Limb (tissue), 2 donors: ENCODE data around the gene GPR25.

Experiments
- DNase-seq, 2 donors: peaks; one replicate each; pipeline ENCODE4 v3.0.0-alpha.2; 2016; ENCODE audit errors: extremely low spot score in 2 of 2

Gene GPR25, protein sequence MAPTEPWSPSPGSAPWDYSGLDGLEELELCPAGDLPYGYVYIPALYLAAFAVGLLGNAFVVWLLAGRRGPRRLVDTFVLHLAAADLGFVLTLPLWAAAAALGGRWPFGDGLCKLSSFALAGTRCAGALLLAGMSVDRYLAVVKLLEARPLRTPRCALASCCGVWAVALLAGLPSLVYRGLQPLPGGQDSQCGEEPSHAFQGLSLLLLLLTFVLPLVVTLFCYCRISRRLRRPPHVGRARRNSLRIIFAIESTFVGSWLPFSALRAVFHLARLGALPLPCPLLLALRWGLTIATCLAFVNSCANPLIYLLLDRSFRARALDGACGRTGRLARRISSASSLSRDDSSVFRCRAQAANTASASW

DNA sequence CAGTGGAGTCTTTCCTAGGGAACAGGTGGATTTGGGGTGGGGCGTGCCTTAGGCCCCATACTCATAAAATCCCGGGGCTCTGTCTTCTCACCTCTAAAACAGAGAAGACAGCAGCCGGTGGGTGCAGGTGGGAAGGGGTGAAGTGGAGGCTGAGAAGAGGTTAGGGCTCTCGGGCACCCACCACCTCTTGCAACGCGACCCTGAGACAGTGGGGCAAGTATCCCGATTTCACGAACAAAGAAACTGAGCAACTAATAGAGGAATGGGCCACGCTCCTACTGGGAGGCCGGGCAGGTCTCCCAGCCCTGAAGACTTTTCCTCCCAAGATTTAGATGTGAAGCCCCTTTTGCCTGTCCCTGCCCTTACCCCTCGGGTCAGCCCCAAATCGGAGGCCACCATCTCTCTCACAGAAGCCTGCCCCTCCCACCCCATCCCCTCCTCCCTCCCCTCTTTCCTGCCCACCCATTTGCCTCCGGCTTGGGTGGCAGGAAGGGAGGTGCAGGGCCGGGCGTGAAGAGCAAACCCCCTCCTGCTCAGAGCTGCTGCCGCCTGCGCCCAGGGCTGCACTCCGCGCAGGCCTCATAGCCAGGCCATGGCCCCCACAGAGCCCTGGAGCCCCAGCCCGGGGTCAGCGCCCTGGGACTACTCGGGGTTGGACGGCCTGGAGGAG lies at the start of gene GPR25:
GPR25 (plus strand) TSS at position 536 of the 670 bp plus-strand sequence; CDS start at position 593, 57 bp downstream.
- DNase-seq, result no peak

DNA sequence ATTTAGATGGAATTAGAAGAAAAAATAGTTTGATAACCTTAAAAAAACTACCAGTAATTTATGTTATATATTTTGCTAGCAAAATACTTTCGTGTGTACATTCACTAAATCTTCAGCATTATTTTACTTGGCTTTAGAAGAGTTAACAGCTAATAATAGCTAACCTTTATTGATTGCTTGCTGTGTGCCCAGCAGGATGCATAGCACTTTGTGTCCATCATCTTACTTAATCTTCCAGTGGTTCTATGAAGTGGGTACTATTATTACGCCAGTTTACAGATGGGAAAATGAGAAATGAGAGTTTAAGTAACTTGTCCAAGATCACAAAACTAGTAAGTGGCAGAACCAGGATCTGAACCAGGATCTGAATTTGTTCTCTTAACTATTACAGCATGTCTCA lies 41.7 kb upstream of the GPR25 start:
- no peak for DNase-seq

DNA sequence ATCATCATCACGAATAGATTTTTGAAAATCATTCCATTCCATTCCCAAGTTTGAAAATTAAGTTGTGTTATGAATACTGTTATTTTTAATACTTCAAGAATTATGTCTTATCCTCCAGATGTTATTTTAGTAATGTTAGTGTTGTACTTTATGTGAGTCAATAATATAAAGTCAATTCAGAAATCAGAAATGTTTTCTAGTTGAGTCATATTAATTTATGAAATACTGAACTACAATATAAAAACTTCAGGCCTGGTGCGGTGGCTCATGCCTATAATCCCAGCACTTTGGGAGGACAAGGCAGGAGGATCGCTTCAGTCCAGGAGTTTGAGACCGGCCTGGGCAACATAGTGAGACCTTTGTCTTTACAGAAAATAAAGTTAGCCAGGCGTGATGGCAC lies 38.4 kb upstream of the GPR25 start:
- DNase-seq, result no peak

DNA sequence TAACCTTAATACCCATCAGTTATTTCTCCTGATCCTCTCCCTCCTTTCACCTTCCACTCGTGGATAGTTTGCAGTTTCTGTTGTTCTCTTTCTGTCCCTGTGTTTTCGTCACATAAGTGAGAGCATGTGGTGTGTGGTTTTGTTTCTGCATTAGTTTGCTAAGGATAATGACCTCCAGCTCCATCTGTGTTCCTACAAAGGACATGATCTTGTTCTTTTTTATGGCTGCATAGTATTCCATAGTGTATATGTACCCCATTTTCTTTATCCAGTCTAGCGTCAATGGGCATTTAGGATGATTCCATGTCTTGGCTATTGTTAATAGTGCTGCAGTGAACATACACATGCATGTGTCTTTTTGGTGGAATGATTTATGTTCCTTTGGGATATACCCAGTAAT lies 36.6 kb upstream of the GPR25 start:
- no peak for DNase-seq

DNA sequence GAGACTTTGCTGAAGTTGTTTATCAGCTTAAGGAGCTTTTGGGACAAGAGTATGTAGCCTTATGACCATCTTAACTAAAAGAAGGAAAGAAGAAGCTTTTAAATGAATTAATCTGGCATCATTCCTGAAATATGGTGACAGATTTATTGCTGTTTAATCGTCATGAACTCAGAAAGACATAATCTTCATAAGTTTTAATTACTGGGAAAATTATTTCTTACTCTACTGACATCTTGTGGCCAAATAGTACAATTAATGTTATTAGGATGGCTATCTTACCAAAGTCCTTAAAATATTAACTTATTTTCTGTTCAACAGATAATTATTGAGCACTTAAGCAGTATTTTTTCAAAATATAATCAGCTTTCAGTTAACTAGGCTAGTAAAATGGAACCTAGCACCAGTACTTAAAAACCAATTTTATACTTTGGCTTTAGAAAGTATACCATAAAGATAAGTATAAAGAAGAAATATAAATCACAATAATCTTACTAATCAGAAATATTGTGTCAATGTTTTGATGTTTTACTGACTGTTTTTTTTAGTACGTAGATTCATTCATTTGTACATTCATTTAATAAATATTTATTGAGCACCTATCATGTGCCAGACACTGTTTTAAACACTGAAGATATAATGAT lies 34.7 kb upstream of the GPR25 start:
- peak in 1 of 2 donors; percentile 33 for DNase-seq

DNA sequence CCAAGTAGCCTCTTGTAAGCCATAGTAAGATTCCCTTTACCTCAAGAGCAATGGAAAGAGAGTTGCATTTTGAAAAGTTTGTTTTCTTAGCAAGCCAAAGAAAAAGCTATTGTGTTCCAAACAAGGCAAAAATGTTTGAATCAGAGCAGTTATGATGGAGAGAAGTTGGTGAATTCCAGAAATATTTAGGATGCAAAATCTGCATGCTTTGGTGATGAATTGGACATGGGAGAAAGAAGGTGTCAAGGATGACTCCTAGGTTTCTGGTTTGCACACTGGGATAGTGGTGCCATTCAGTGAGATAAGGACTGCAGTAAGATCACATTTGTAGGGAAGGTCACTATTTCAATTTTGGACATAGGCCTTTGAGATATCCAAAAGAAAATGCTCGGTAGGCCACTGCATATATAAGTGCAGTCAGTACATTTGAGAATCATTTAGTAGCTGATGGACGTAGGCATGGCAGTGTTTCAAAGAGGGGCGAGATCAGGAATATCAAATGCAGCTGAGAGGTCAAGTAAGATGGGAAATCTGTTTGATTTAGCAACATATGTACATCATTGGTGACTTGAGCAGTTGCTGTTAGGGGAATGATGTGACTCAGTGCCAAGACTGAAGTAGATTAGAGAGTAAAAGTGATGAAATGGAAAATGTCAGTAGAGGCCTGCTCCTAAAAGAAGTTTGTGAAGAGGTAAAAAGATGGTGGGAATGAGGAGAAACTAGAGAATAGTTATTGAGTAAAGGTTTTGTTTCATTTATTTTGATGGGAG lies 33.9 kb upstream of the GPR25 start:
- no peak for DNase-seq

DNA sequence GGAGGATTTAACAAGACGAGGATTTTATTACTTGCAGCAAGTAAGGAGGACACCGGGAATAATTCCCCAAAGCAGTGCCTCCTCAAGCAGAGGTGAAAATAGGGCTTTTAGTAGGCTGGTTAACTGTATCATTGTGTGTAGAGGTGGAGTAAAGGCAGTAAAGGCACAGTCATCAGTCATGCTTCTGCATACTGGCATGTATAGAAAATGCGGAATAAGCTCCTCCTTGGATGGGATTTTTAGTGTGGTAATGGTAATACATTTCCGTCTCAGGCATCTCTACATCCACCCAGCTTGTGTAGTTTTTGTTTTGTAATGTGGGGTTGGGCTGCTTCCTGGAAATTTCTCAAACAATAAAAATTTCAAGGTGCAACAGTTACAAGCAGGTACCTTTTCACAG lies 27.4 kb upstream of the GPR25 start:
- no peak for DNase-seq

DNA sequence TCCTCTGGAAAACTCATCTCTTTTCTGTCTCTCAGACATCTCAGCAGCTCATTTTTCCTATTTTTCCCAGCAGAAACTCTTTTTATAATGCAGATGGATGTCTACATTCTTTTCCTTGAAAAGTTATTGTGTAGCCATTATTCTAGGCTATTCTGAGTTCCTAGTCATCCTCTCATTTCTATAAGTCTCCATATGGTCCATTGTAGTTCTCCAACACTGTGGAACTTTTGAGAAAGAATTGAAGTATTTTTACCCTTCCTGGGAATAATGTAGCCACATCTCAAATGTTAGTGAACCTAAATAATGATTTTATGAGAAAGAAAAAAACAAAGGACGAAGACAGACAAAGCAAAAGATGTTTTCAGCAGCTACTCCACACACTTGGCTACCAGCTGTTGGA lies 26.4 kb upstream of the GPR25 start:
- no peak for DNase-seq

DNA sequence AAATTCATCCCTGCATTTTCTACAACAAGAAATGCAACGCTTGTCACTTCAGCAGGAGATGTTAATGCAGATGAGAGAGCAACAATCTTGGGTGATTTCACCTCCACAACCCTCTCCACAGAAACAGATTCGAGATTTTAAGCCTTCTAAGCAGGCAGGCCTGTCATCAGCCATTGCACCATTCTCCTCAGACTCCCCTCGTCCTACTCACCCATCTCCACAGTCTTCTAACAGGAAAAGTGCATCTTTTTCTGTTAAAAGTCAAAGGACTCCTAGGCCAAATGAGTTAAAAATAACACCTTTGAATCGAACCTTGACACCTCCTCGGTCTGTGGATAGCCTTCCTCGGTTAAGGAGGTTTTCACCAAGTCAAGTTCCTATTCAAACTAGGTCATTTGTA lies 23.4 kb upstream of the GPR25 start:
- no peak for DNase-seq

DNA sequence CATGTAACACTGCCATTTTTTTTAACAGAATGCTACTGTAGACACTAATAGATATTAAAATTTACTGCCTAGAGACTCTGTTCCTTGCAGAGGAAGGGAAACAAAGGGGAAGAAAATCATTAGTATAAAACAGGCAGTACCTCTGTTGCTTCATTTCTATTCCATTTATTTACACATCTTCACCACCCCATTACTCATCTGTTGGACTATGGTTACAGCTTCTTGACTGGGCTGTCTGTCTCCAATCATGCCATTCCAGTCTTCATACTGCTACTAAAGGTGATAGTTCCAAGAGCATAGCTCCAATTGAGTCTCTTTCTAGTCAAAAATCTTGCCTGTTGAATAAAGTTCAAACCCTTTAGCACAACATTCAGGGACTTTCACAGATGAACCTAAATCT lies 22.2 kb upstream of the GPR25 start:
- no peak for DNase-seq

DNA sequence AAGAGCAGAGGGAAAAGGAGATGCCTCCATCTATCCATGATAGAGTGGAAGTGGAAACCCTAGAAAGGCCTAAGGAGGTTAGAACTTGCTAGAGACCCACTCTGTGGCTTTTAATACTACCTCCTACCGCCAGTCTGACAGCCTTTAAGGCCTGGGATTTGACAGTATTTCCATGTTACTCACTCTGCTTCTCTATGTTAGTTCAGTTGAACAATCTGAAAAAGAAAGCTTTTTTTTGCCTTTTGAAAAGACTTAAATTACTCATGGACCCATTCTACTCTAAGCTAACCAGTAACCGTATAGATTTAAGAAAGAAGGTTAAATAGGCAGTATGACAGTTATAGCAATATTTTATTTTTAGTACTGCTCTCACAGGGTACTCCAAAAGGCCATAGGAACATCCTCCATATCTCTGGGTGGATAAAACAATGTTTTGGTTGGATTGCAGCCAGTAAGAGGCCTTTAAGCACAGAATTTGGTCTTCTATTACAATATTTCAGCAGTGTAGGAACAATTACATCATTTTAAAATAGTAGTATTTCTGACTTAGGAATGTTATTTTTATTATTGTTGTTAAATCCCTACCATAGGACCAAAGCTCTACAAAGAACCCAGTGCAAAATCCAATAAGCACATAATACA lies 15.9 kb upstream of the GPR25 start:
- DNase-seq, result no peak

DNA sequence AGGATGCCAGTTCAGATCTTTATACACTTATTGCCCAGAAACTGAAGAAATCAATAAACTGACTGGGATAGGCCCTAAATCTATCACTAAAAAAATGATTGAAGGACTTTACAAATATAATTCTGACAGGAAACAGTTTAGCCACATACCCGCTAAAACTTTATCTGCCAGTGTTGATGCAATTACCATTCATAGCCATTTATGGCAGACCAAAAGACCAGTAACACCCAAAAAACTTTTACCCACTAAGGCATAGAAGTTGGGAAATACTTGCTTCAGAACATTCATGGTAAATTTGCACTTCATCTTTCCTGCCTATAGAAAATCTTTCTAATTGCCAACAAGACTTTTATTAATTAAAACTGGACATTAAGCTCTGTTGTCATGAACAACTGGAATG lies 15.0 kb upstream of the GPR25 start:
- no peak for DNase-seq

DNA sequence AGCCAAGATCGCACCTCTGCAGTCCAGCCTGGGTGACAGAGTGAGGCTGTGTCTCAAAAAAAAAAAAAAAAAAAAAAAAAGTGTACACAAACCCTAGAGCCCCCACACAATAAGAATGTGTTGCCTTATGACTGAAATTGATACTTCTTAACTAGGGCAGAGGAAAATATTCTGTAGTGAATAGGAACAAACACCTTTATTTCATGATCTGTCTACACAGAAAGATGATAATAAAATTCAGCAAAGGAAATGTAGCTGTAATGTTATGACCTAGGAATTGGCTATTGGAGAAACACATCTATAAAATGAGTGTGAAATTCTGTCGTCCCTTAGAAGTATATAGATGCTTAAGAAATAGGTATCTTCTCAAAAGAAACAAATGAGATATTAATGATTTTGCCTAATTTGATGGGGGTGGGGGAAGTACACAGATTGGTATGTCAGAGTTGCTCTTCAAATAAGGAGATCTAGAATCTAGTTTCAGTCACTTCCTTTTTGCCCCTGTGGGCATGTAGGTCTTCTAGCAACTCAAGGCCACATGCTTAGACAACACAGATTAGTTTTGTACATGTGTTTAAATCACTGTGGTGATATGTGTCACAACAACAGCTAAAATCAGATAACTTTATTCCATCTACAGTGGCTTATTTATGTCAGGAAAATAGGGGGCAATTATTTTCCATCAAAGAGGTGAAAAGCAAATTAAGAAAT lies 10.7 kb upstream of the GPR25 start:
- DNase-seq, result no peak

DNA sequence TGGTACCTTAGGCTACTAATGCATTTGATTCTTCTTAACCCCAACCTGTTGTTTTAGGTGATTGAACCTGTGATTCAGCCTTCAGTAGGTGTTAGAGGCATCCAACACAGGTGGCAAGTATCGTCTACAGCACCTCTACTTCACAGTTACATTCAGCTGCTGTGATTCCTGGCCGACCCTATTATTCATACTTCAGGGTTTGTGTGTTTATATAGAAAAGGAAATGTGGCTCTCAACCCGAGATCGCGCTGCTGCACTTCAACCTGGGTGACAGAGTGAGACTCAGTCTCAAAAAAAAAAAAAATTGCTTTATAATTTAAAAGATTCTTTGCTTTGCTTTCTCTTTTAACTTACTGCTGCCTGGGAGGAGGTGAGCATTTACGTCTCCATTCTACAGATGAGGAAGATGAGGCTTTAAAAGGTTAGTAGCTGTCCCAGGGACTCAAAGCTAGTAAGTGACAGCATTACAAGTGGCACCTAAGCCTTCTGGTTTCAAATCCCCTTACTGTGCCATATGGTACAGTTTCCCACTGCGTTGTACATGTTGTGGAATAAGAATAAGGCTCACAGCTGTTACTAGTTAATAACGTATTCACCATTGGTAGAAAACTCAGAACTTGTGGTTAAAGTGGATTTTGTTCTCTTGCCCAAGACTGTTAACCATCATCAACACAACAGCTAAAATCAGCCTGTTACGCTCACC lies 9.9 kb upstream of the GPR25 start:
- no peak for DNase-seq

DNA sequence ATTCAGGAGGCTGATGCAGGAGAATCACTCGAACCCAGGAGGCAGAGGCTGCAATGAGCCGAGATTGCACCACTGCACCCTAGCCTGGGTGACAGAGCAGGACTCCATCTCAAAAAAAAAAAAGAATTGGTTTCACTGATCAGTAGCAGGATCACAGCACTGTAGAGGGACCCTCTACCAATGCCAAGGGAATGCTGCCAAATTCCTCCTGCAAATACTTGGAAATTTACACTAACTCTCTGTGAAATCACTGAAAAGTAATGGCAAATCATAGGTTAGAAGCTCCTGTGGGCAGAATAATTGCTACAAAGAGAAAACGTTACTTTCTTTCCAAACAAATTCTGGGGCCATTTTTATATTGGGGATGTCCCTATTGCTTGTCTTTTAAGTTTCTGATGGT lies 6.7 kb upstream of the GPR25 start:
- DNase-seq, result no peak

DNA sequence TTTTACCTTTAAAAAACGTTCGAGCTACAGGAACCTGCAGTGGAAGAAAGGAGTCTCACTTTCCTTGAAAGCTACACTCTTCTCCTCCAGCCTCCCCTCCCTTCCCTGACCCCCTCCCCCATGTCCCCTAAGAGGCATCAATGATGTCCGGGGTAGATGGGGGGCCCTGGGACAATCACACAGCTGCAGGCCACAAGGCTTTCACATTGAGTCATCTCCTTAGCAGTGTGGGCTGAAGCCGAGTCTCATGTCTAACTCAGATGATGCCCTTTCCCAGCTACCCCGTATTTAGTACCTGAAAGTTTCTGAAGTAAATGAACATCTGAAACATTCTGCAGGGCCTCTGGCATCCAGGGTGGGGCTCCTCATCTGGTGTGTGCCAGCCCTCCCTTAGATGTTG lies 6.3 kb upstream of the GPR25 start:
- DNase-seq, result no peak

DNA sequence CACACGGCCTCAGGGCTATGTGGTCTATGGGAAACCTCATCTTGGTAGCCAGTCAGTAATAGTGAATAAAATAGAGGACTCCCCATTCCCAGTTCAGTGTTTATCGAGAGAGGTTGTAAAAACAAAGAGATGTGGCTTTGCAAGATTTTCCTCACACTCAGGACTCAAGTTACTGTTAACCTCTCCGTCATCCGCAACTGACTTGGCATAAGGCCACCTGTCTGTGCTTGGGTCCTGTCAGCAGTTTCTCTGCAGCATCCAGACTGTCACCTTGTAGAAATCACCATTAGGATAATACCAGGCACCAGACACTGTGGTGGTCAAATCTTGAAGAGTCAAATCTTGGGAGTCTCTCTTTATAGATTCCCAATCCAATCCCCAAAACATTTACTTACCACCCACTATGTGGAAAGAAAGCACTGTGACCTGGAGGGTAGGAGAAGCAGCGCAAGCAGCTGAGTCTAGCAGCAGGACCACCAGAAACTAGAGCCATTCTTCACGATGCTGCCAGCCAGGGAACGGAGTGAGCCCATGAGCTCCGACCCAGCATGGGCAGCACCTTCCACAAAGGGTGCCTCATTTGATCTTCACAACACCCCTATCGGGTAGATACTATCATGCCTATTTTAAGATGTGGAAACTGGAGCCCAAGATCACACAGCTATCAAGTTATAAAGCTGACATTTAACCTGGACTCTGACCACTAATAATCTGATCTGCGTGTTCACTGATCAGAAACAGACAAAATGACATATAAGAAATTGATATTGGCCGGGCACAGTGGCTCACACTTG lies 5.6 kb upstream of the GPR25 start:
- DNase-seq, result no peak

DNA sequence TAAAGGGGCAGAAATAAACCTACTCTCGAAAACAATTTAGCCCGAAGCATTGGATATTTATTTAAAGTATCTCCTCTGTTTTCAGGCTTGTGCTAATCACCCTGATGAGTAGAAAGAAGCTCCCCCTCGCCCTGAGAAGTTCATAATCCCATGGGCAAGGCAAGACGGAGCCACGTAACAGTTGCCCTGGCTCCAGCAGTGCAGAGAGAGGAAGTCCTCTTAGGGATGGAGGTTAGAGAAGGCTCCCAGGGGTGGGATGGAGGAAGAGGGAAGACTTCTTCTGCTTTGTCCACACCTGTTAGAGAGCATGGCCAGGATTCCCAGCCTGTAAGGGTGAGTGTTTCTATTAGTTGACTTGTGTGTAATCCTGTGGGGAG lies 3.4 kb upstream of the GPR25 start:
- DNase-seq, result no peak

DNA sequence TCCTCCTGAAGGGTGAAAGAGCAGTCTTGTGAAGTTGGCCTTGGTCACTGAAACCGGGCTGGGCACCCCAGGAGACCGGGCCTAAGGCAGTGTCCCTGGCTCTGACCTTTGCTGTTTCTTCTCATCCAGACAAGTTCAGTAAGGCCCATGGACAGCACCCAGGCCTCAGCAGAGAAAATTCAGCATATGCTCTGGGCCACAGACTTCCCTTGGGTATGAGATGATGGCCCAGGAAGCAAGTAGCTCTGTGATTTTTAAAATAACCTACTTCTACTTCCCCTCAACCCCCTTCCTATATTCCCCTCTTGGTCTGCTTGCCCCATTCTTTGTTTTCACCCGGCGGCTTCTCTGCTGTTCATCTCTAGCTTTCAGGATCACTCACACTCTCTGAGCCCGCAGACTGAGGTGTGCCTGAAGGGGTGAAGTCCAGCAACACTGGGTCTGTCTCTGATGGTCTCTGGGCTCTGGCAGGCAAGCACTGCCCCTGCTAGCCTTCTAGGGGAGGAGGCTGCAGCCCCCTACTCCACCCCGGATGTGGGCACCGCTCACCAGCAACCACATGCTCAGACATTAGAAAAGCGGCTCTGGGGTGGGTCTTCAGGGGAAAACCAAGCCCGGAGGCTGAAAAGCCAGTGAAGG lies 2.9 kb upstream of the GPR25 start:
- no peak for DNase-seq
